Forelimb muscle (tissue), 1 donor: ENCODE results near the gene DEPDC1. TPM values are rescaled to one million over a fixed set of nuclear protein-coding genes. Genes with fewer than 3 reads are reported as not detected.

Experiments
- DNase-seq: peaks from one replicate; pipeline ENCODE4 v3.0.0-alpha.2; 2013; ENCODE audit warnings: low read depth
- polyA plus RNA-seq: library from polyadenylated mRNA; unstranded; fragments of 120-200 nt; gene quantifications from one replicate; pipeline ENCODE4 v1.2.1, GENCODE V29; 2013; ENCODE audit not compliant: insufficient read length

Gene DEPDC1
- polyA plus RNA-seq, 1 donor, result 7.1 TPM

- no peak for DNase-seq
Measured at GRCh38 chr1:68473060-68473459, 23.8 kb downstream of the DEPDC1 start.

GRCh38 chr1:68470388-68470970 lies 26.4 kb downstream of the DEPDC1 start:
- DNase-seq, result peak; percentile 2

GRCh38 chr1:68464891-68465290 lies 32.0 kb downstream of the DEPDC1 start:
- no peak for DNase-seq

GRCh38 chr1:68460935-68461334 lies 35.9 kb downstream of the DEPDC1 start:
- DNase-seq, result no peak

- no peak for DNase-seq
Measured at GRCh38 chr1:68459796-68460195, 37.1 kb downstream of the DEPDC1 start.

GRCh38 chr1:68459091-68459490 lies 37.8 kb downstream of the DEPDC1 start:
- no peak for DNase-seq

- DNase-seq, result no peak
Measured at GRCh38 chr1:68456202-68456601, 40.7 kb downstream of the DEPDC1 start.

GRCh38 chr1:68454534-68454933 lies 42.3 kb downstream of the DEPDC1 start:
- DNase-seq, result no peak

- no peak for DNase-seq
Measured at GRCh38 chr1:68453060-68453670, 43.7 kb downstream of the DEPDC1 start.

- no peak for DNase-seq
Measured at GRCh38 chr1:68449901-68450300, 47.0 kb downstream of the DEPDC1 start, which contains the start of gene RPE65. RPE65 (minus strand) TSS chr1:68449954; CDS start chr1:68449905, 49 bp downstream.

GRCh38 chr1:68448365-68448764 lies 48.5 kb downstream of the DEPDC1 start:
- no peak for DNase-seq

- no peak for DNase-seq
Measured at GRCh38 chr1:68445709-68446108, 51.2 kb downstream of the DEPDC1 start.

- no peak for DNase-seq
Measured at GRCh38 chr1:68442822-68443556, 53.9 kb downstream of the DEPDC1 start.

- DNase-seq, result no peak
Measured at GRCh38 chr1:68442006-68442405, 54.9 kb downstream of the DEPDC1 start.

GRCh38 chr1:68438310-68438709 lies 58.6 kb downstream of the DEPDC1 start:
- DNase-seq, result no peak

GRCh38 chr1:68433395-68433794 lies 63.5 kb downstream of the DEPDC1 start:
- no peak for DNase-seq

GRCh38 chr1:68431076-68431475 lies 65.8 kb downstream of the DEPDC1 start:
- DNase-seq, result no peak

- no peak for DNase-seq
Measured at GRCh38 chr1:68429233-68429808, 67.6 kb downstream of the DEPDC1 start.

- DNase-seq, result no peak
Measured at GRCh38 chr1:68426594-68426993, 70.3 kb downstream of the DEPDC1 start.
